ENCODE results near the gene ELL.

DNA sequence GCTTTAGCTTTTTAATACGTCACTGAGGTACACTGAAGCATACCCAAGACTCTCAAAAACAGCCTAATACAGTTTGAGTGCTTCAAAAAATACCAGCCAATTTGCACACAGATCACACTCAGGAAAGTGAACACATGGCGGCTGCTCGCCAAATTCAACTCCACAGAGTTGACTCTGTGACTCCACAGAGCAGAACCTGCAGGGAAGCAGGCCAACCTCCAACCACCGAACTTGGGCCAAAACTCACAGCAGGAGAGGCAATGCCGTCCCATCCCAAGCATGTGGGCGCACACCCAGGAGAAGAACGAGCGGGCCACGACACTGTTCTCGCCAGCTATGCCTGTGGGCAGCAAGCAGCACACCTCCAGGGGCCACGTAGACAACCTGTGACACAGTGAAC lies 21.1 kb downstream of the ELL start:
- TF ChIP-seq, protein P1, sequence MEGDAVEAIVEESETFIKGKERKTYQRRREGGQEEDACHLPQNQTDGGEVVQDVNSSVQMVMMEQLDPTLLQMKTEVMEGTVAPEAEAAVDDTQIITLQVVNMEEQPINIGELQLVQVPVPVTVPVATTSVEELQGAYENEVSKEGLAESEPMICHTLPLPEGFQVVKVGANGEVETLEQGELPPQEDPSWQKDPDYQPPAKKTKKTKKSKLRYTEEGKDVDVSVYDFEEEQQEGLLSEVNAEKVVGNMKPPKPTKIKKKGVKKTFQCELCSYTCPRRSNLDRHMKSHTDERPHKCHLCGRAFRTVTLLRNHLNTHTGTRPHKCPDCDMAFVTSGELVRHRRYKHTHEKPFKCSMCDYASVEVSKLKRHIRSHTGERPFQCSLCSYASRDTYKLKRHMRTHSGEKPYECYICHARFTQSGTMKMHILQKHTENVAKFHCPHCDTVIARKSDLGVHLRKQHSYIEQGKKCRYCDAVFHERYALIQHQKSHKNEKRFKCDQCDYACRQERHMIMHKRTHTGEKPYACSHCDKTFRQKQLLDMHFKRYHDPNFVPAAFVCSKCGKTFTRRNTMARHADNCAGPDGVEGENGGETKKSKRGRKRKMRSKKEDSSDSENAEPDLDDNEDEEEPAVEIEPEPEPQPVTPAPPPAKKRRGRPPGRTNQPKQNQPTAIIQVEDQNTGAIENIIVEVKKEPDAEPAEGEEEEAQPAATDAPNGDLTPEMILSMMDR (IDR thresholded peaks at IDR 0.05): no peak
- no peak for TF ChIP-seq POLR2A (IDR thresholded peaks at IDR 0.05)
